HG03108 (cell line): ENCODE measurements around the gene P2RY6.

Experiments
- ATAC-seq: cut with Tn5 transposase; IDR thresholded peaks from one replicate; pipeline ENCODE4 v1.9.1; 2021; ENCODE audit warnings: moderate library complexity; ENCODE audit not compliant: unreplicated experiment

The P2RY6 gene

GRCh38 chr11:73331138-73331916 is 59.2 kb downstream of the P2RY6 start:
- ATAC-seq = no peak

GRCh38 chr11:73333173-73333572 is 61.0 kb downstream of the P2RY6 start:
- ATAC-seq = no peak

- ATAC-seq = no peak
Observed at GRCh38 chr11:73333640-73334383, 61.7 kb downstream of the P2RY6 start.

GRCh38 chr11:73334384-73335203 is 62.5 kb downstream of the P2RY6 start:
- no peak for ATAC-seq

- ATAC-seq = no peak
Observed at GRCh38 chr11:73335204-73335923, 63.2 kb downstream of the P2RY6 start.

- ATAC-seq = no peak
Observed at GRCh38 chr11:73337846-73338245, 65.7 kb downstream of the P2RY6 start.

GRCh38 chr11:73338279-73338678 is 66.1 kb downstream of the P2RY6 start:
- no peak for ATAC-seq

GRCh38 chr11:73340164-73340563 is 68.0 kb downstream of the P2RY6 start:
- ATAC-seq = no peak

- ATAC-seq = no peak
Observed at GRCh38 chr11:73342633-73343032, 70.5 kb downstream of the P2RY6 start.

GRCh38 chr11:73343076-73343873 is 71.1 kb downstream of the P2RY6 start:
- ATAC-seq = no peak

- ATAC-seq = no peak
Observed at GRCh38 chr11:73344191-73344607, 72.1 kb downstream of the P2RY6 start.

GRCh38 chr11:73345481-73346160 is 73.5 kb downstream of the P2RY6 start:
- no peak for ATAC-seq

GRCh38 chr11:73346186-73346935 is 74.2 kb downstream of the P2RY6 start:
- no peak for ATAC-seq

GRCh38 chr11:73347067-73347466 is 74.9 kb downstream of the P2RY6 start:
- no peak for ATAC-seq
